NOMO-1 treated with dmso at 0.1 percent for 144 hours (cell line): ENCODE results near the gene ARHGDIG.
"Not testable (repeated sequence)": the region's sequence is repeated elsewhere in the genome, so short reads cannot be mapped to it uniquely, and the experiment has no call there.

Source experiments
- DNase-seq: peaks from one replicate; lab custom pipeline; 2025; ENCODE audit not compliant: unreplicated experiment; lab: John Stamatoyannopoulos, UW

ARHGDIG gene

DNA sequence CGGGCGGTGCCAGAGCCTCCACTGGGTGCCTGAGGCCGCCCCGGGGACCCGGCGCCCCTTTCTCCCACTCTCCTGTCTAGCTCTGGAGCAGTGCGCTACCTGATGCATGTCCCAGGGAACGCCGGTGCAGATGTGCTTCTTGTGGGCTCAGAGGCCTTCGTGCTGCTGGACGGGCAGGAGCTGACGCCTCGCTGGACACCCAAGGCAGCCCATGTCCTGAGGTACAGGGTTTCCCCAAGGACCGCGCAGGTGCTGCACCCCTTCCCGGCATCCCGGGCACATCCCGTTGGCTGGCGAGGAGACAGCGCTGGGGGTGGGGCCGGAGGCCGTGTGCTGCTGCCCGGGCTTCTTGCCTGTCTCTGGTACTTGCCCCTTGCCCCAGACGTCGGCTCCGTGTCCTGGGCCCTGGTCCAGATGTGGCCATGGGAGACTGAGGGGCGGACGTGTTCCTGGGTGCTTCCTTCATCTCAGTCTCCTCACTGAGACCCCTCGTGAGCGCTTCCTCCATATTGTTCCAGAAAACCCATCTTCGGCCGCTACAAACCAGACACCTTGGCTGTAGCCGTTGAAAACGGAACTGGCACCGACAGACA is 17.1 kb upstream of the ARHGDIG start:
- DNase-seq: no peak

DNA sequence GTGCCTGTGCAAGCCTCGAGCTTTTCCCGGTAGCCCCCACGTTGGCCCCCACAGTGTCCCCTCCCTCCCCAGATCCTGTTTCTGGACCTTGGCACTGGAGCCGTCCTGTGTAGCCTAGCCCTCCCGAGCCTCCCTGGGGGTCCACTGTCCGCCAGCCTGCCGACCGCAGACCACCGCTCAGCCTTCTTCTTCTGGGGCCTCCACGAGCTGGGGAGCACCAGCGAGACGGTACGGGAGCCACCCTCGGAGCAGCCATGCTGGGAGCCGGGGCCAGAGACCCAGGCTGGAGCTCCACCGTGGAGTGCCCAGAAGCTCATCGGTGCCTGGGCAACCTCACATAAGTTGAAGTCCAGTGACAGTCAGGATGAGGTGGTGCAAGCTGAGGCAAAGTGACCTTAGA is 16.4 kb upstream of the ARHGDIG start:
- no peak for DNase-seq

DNA sequence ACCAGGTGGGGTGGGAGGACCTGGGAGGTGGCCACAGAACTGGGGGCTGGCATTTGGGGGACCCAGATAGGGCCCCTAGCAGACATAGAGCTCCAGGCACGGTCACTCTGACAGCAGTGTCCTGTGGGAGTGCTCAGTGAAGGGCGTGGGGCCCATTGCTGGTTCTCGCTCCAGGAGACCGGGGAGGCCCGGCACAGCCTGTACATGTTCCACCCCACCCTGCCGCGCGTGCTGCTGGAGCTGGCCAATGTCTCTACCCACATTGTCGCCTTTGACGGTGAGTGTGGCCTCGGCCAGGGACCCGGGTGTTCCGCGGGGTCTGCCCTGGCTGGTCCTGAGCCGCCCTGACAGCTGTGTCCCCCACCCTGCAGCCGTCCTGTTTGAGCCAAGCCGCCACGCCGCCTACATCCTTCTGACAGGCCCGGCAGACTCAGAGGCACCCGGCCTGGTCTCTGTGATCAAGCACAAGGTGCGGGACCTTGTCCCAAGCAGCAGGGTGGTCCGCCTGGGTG is 15.9 kb upstream of the ARHGDIG start:
- DNase-seq: no peak

DNA sequence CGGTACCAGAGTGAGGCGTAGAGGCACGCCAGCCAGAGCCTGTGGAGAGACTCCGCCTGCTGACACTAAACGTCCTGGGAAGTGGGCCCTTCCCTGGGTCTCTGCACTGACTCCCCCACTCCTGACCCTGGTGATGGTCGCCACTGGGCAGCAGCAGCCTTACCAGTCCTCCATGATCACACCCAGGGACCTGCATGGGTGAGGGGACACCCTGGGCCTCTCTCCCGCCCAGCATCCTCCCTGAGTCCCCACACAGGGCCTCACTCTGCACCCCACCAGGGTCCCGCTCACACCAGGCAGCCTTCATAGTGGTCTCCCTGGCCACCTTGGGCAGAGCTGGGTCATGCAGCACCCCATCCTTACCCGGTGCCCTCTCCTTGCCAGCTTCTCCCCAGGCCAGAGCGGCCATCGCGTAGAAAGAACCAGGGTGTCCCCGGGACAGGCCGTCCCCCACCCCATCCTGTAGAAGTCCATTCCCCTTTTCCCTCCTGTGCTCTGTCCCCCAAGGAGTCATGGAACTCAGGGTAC is 15.3 kb upstream of the ARHGDIG start:
- DNase-seq: no peak

DNA sequence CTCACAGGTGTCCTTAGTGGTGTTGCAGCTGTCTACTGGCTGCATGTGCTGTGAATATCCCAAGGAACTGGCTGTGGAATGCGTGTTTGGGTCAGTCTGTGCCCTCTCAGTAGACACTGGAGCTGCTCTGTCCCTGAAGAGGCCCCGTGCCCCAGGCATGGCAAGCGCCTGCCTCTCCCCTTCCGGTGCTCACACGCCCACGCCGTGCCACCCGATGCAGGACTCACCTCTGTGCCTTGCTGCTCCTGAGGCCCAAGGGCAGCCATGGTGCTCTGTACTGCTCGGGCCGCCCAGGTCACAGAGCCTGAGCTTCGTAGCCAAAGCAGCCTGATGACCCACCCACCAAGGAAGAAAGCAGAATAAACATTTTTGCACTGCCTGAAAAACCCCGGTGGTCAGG is 14.7 kb upstream of the ARHGDIG start:
- DNase-seq: no peak

DNA sequence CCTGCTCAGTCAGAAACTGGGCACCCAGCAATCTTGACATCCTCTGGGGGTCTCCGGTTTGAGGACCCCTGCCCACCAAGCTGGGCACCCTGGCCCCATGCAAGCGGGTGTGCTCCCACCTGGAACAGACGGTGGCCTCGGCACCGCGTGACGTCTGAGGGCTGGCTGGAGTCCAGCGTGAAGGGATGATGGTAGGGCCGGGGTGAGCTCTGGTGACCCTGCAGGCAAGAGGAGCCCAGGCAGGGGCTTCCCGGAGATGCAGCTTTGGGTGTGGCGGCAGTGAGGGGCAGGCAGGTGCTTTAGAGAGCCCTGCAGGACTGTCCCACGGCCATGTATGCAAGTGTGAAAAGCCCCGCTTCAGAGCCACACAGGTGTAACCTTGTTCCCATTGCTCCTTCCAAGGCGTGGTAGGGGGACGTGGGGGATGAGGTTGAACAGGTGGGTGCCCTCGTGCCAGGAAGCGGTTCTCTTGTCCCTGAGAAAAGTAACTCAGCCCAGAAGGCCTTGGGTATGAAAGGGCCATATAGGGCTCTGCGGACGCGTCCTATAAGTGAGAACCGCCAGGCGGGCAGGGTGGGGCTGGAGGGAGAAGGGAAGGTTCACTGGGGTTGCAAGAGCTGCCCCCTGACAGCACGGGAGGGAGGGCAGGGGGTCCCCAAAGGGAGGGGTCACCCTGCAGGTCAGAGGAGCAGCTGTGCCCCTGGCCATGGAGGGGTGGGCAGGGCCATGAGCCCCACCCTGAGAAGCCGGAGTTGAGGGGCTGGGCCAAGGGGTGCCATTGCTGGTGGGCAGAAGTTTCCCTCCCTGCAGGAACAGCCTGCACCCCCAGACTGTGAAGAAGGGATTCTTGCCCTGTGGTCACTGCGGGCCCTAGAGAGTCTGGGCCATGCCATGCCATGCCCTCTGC is 13.9 kb upstream of the ARHGDIG start:
- DNase-seq: no peak

DNA sequence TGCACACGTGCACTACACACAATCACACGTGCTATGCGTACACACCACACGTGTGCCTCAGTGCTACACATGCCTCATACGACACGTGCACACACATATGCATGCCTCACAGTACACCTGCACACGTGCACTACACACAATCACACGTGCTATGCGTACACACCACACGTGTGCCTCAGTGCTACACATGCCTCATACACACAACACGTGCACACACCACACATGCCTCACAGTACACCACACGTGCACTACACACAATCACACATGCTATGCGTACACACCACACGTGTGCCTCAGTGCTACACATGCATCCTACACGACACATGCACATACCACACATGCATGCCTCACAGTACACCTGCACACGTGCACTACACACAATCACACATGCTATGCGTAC is 12.8 kb upstream of the ARHGDIG start:
- not testable (repeated sequence) for DNase-seq

DNA sequence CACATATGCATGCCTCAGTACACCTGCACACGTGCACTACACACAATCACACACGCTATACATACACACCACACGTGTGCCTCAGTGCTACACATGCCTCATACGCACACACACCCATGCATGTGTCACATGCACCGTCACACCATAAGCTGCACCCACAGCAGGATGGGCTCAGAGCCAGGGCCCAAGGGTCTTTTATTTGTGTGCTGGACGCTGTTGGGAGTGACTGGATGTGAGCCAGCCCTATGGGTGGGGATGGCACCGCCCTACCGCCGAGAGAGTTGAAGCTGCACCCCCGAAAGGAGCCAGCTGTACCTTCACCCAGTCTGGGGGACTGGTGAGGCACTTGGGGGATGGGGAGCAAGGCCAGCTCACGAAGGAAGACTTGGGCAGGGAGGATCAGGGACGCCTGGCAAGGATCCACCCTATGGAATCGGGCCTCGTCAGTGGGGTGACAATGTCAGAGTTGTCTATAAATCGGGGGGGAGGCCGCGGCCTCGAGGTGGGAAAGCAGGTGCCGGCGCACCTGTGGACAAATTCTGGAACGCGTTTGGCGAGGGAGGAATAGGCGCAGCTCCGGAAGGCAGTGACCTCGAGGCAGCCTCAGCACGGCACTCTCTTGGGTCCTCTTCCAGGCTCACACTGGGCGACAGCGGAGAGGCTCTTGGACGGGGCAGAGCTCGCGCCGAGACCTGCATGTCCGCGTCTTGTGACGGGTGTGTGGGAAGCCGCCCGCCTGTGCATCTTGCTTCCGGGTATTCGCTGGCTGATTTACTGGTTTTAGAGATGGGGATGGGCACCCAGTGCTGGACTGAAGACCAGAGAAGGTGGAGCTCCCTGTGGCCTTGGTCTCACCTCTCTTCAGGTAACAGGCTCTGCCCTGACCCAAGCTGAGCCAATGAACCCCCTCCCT is 12.0 kb upstream of the ARHGDIG start:
- no peak for DNase-seq

DNA sequence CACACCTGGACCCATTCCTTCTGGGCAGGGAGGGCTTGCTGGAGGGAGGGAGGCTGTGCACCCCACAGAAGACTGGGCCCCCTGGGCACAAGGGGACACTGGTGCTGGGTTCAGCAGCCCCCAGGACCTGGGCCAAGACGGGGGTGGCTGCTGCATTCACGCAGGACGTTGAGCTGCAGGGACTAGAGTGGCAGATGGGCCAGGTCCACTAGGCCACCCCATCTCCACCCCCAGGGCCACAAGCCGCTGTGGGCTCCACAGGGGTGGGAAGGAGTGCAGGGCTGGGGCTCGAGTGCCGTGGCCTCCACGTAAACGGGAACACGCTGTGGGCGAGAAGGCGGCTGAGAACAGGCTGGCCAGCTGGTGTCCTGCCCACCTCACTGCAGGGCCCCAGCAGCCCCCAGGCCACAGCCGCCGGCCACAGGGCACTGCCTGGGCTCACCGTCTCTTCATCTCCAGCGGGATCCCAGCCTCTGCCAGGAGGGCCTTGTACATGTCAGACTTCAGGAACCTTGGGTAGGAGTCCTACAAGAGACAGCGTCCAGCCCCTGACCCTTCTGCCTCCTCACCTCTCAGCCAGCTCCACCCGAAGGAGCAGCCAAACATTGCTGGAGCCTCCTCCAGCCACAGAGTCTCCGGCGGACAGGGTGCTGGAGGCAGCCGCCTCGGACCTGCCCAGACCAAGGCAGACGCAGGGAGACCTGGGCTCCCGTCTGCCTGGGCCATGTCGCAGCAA is 11.2 kb upstream of the ARHGDIG start:
- no peak for DNase-seq

DNA sequence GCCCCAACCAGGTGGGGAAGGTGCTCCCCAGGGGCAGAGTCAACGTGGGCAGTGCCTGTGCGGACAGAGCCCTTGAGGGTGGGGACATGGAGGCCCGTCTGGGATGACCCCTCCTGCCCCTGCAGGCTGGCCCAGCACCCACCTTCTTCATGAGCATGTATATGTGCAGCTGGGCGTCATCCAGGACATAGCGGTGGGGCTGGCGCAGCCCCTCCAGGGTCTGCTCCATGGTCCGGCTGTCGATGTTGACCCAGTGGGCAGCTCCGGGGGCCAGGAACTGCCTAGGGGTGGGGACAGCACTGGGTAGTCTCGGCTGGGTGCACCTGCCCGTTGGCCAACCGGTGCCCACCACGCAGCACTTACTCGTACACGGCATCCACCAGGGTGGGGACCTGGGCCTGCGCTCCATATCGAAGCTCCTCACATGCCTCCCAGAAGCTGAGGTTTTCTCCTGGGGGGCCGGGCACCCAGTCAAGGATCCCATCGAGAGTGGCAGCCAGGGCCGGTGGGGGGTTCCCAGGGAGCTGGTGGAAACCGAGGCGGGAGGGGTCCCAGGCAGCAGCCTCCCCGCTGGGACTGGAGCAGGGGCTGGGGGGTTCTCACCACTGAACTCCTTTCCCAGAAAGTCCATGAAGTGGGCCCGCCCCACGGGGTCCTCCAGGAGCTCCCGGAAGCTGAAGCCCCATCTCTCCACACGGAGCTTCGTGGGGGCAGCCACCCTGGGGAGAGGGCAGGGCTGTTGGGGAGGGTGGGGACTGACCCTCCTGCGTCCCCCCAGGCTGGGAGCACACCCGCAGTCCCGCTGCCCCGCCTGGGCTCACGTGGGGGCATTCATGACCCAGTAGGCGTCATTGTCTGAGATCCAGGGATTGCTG is 9.8 kb upstream of the ARHGDIG start:
- no peak for DNase-seq

DNA sequence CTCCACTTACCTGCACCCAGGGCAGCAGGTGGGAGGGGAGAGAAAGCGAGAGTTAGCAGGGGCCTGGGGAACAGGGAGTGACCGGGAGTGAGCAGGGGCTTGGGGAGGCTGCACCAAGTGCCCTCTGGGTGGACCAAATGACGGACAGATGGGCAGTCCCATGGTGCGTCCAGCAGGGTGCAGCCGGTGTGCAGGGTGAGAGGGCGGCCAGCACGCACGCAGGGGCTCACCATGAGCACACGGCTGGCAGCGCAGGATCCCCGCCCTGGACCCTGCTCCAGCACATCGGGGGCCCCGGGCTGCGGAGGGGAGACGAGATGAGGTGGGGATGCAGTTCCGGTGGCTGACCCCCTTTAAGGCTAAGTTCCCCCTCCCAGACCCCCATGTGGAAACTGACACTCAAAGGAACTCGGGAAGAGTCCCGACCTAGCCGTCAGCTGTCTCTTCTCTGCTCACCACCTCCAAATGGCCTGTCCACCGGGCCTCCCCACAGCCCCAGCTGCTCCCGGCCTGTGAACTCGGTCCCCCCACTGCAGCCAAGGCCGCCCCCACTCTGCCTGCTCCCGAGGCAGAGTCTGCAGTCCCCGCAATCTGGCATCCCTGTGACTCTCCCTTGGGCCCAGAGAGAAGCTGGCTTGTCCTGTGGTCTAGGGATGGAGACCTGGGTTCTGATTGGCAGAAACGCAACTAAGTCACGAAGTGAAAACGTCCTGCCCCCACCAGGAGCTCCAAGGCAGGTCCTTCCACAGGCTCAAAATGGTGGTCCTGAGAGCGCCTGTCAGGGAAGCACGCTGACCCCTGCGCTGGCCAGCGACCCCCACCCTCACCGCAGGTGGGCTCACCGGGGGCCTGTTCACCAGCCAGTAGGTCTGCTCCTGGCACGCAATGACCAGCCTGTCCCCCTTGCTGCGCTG is 7.5 kb upstream of the ARHGDIG start:
- no peak for DNase-seq

DNA sequence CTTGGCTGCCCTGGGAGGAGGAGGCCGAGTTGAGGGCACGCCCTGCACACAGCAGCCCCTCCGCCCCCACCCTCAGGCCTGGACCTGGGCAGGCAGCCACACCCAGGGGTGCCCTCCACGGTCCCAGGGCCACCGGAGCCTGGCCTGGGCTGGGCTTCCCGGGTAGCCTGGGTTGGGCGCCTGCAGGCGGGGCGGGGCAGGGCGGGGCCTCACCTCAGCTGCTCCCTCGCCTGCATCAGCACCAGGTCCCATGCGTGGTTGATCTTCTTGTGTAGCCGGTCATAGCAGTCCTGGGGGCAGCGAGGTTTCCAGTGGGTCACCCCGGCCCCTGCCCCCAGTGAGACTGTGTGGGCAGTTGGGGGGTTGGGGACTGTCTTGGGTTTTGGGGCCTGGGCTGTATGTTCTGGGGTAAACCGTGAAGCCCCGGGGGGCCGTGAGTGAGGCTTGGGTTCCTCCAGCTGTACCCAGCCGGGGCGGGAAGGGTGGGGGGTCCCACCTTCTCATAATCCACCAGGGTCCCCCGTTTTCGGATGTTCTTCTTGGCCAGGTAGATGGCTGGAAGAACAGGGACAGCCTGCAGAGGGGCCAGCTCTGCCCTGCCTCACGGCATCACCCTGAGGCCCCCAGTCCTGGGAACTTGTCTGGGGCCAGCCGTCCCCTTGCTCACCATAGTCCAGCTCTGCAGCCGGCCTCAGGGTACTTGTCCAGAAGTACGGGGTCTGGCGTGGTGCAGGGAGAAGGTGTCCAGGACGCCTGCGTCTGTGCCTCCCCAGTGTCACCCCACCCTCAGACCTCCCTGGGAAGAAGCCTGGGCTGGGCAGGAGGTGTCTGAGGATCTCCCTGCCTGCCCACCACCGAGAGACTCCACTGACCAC is 6.6 kb upstream of the ARHGDIG start:
- DNase-seq: no peak

DNA sequence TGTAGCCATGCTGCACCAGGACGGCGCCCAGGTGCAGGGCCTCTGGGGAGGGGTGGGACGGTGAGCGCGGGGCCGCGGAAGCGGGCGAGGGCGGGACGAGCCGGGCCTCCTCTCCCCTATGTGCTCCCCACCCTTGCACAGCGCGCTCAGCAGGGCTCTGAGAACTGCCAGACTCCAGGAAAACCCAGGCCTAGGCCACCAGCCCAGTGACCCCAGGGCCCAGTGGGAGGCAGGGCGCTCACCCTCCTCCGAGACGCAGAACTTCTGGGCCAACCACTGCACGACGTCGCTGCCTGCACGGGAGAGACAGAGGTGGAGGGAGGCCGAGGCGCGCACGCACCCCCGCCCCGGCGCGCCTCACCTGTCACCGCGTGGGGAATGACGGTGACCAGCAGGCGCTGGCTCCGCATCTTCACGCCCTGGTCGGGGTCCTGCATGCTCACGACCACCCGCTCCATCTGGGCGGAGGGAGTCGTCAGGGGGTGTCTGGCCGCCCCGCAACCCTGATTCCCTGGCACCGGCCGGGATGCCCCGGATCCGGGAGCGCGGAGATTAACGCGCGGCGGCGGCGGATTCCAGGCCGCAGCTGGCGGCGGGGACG is 5.2 kb upstream of the ARHGDIG start:
- no peak for DNase-seq

DNA sequence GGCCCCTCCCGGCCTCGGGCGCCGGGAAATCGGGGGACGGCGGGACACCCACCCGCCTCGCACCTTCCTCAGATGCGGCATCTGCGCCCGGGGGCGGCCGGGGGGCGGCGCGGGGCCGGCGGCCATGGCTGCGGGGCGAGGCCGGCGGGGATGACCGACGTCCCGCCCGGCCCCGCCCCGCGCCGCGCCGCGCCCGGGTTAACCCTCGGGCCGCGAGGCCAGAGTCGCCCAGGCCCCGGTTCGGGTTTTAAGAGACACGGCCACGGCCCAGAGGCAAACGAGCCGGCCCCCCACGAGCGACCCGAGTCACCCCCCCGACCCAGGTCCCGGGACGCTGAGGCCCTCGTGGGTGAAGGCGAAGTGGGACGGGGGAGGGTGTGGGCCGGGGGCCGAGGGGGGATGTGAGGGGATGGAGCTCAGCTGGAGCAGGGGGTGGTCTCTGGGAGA is 4.6 kb upstream of the ARHGDIG start, which contains the start of gene RGS11:
TSS of gene RGS11 (minus strand) at position 159 of the 447 bp plus-strand sequence. CDS start at position 126, 33 bp downstream.
- no peak for DNase-seq

DNA sequence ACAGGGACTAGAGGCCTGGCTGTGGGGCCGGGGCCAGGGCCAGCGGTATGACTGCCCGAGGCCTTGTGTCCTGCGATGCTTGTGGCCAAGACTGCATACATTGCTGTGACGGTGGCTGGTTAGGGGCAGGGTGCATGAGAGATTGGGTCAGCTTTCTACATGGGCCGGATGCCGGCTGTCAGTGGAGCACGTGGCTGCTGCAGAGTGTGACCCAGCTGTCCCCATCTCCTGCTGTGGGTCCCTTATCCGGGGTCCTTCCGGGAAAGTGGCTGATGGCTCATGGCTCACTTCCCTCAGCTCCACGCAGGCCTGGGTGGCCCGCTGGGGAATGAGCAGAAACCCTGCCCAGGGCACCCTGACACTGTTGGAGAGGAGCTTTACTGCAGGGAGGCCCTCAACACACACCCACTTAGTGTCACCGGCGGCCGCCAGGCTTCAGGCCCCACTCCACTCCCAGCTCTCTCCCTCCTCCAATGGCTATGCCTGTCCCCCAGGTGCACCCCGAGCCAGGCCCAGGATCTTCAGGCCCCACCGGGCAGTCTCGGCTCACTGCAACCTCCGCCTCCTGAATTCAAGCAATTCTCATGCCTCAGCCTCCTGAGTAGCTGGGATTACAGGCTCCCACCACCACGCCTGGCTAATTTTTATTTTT is 3.8 kb upstream of the ARHGDIG start:
- DNase-seq: no peak

DNA sequence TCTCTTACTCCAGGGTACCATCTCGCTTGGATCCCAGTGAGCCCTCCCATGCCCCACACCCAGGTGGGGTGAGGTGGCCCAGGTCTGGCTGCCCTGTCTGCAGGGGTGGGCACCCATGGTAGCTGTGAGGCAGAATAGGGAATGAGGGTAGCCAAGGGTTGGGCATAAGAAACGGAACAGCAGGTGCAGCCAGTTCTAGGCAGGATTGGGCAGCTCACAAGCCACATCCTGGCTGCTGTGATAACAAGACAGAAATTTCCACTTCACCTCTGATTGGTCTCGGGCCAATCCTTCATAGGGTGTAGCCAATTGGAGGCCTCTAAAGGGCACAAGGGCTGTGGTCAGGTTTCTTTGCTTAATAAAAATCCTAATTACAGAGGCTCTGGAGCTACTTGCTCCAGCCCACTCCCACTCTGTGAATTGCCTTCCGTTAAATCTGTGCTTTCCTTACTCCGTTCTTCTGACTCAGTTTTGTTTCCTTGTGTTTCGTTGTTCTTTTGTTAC is 1.5 kb upstream of the ARHGDIG start:
- DNase-seq: no peak
